Measurements from ENCODE around the gene LAPTM5.

The LAPTM5 gene

DNA sequence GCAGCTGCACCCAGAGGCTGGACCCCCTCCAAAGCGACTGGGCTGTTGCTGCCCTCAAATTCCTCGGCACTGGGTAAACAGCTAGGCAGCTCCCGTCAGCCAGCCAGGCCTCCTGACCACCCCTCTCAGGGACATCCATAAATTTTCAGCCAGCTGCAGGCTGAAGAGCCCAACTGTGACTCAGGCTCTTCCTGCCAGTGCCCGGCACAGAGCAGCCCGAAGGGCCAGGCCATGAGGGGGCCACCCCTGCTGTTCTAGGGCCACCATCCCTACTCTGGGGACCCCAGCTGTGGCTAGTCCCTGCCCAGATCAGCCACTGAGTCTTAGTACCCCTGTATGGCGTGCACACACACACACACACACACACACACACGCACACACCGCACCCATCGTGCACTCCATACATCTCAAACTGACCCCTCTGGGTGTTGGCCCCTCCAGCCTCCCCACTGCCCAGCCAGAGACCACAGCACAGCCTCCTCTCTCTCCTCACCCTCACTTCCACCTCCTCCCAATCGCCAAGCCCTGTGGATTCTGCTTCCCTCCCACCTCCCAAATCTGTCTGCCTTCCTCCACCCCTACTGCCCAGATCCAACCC lies 6.2 kb upstream of the LAPTM5 start:
- DNase-seq (ENCODE audit: low read depth): no peak
- no peak overlapping the region for H3K4me3 ChIP-seq (ENCODE audit: low read depth, low read length)
- TF ChIP-seq, protein P1, sequence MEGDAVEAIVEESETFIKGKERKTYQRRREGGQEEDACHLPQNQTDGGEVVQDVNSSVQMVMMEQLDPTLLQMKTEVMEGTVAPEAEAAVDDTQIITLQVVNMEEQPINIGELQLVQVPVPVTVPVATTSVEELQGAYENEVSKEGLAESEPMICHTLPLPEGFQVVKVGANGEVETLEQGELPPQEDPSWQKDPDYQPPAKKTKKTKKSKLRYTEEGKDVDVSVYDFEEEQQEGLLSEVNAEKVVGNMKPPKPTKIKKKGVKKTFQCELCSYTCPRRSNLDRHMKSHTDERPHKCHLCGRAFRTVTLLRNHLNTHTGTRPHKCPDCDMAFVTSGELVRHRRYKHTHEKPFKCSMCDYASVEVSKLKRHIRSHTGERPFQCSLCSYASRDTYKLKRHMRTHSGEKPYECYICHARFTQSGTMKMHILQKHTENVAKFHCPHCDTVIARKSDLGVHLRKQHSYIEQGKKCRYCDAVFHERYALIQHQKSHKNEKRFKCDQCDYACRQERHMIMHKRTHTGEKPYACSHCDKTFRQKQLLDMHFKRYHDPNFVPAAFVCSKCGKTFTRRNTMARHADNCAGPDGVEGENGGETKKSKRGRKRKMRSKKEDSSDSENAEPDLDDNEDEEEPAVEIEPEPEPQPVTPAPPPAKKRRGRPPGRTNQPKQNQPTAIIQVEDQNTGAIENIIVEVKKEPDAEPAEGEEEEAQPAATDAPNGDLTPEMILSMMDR (IDR thresholded peaks at IDR 0.05; ENCODE audit: insufficient read depth, low read depth, low read length, missing control alignments): no peak

DNA sequence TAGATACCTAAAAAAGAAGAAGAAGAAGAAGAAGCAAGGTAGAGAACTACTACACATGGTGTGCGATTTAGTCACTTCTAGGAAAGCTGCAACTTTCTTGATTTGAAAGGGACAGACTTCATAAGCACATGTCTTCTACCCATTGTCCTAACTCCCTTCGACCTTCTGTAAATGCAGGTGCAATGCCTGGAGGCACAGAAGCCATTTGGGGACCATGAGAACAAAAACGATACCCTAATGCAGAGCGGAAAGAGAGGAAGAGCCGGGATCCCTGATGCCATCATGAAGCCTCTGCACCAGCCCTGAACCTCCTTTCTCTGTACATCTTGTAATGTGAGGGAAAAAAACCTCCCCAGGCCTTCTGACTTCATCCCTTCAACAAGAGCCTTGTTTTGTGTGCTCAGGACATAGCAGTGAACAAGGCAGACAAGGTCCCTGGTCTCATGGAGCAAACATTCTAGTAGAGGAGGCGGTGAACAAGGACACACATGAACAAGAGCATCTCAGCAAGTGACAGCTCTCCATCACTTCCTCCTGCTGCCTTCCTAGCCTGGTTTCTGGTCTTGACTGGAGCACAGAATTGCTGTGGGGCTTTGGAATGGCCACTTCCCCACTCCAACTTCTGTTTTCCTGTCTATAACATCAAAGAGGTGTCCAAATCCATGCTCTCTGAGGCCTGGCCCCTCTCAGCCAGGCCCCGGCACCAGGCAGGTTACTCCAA lies 5.5 kb upstream of the LAPTM5 start:
- TF ChIP-seq, protein P1 (IDR thresholded peaks at IDR 0.05; ENCODE audit: insufficient read depth, low read depth, low read length, missing control alignments): no peak
- H3K4me3 ChIP-seq (ENCODE audit: low read depth, low read length): peak overlapping the region; percentile 88
- DNase-seq (ENCODE audit: low read depth): no peak

DNA sequence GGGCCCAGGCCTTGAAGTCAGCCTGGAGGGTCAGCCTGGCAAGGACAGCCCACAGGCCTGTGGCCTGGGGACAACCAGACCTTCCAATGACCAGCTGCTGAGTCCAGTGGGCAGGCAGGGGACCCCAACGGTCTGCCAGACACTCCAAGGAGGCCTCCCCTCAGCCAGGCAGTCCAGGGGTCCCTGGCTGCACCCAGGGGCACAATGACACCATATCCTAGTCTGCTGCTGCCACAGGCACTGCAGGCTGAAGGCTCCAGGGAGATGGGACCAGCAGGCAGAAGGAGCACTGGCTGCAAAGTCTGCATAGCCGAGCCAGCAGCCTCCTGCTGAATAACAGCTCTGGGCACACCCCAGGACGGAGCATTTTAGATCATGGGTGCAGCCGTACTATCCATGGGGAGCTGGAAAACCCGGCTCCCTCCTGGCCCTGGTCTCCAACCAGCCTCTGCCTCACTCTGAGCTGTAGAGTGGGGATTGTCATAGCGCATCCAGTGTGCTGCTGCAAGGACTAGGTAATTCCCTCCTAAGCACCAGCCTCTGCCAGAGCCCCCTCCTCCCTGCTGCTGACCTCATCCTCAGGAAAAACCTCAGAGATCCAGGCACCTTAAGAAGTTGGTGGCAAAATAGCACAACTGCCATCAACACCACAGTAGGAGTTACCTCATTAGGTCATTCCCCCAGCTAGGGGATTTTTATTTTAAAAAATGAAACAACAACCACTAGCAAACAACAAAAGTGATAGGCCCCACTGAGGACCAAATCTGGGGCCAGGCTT lies 4.8 kb upstream of the LAPTM5 start:
- peak overlapping the region; percentile 88 for H3K4me3 ChIP-seq (ENCODE audit: low read depth, low read length)
- TF ChIP-seq, protein P1 (IDR thresholded peaks at IDR 0.05; ENCODE audit: insufficient read depth, low read depth, low read length, missing control alignments): no peak
- DNase-seq (ENCODE audit: low read depth): peak; percentile 71

DNA sequence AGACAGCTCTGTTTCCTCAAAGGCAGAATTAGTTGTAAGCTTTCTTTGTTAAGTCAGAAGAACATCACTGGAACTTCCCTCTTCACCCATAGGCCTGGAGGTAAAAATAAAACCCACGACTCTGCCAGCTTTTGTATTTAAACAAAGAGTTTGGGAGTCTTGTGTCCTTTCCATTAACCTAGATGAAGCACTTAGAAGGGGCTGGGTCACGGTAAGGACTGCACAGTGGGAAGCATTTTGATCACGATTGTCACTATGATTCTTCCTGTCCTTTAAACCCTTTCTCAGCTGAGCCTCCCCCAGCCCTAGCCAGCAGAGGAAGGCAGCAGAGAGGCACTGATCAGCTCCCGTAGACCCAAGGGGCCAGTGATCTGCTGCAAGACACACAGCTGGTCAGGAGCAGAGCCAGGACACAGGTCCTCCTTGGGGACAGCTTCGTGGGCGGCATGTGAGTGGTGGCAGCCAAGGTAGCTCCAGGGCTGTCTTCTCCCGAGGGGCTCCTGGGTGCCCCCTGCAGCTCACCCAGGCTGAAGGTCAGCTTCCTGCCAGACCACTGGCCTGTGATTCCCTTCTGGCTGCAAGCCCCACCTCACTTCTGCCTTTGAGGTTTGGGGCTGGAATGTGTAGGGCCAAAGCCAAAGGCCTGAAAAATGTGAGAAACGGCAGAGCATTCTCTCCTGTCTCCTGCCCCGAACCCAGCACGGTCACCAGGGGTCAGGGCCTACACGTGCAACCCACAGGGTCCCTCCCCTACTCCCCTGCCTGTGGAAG lies 4.0 kb upstream of the LAPTM5 start:
- H3K4me3 ChIP-seq (ENCODE audit: low read depth, low read length): peak overlapping the region; percentile 88
- DNase-seq (ENCODE audit: low read depth): peak; percentile 46
- TF ChIP-seq, protein P1 (IDR thresholded peaks at IDR 0.05; ENCODE audit: insufficient read depth, low read depth, low read length, missing control alignments): no peak

DNA sequence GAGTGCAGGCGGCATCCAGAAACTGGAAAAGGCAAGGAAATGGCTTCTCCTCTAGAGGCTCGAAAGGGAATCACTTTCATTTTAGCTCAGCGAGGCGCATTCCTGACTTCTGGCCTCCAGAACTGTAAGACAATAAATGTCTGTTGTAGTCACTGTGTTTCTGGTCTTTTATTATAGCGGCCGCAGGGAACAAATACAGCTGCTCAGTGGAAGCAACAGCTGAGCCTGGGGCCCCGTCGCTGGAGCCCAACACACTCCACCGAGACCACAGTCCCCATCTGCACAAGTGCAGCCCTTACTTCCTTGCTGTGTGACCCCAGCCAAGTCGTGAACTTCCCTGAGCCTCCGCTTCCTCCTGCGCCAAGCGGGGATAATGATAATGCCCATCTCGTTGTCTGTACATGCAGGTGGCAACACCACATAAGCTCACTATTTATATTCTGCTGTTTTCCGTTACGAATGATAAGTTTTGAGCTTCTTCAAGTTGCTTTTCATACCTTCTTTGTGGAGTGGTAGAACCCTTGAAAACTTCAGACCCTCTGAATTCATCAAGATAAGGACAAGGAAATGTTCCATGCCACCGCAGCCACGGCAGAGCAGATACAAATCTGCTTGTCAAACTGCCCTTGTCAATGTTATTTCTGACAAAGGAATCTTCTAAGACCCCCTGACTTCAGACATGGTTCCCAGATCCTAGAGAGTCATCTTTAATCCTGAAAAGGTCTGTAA lies 3.2 kb upstream of the LAPTM5 start:
- TF ChIP-seq, protein P1 (IDR thresholded peaks at IDR 0.05; ENCODE audit: insufficient read depth, low read depth, low read length, missing control alignments): no peak
- DNase-seq (ENCODE audit: low read depth): peak; percentile 62
- peak overlapping the region; percentile 88 for H3K4me3 ChIP-seq (ENCODE audit: low read depth, low read length)

DNA sequence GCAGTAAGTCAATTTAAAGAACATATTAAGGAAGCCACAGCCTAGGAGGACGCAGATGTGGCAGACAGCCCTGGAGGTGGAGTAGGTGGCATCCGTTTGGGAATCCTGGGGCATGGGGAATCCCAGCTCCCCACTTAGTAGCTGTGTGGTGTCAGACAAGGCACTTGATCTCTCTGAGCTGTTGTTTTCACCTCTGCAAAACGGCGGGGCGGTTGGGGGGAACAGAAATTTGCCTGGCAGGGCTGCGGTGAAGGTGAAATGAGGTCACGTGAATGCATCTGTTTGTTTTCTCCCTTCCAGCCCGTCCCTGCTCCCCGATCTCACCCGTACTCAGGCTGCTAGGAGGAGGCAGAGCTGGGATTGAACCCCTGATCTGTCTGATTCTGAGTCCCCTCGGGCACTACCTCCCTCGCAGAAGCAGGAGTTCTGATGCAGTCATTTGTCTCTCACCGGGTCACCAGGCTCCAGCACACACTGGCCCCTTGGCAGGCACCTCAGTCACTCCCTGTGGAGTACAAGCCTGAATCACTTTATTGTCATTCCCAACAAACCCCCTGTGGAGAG lies 2.2 kb upstream of the LAPTM5 start:
- peak; percentile 87 for DNase-seq (ENCODE audit: low read depth)
- TF ChIP-seq, protein P1 (IDR thresholded peaks at IDR 0.05; ENCODE audit: insufficient read depth, low read depth, low read length, missing control alignments): no peak
- H3K4me3 ChIP-seq (ENCODE audit: low read depth, low read length): peak overlapping the region; percentile 88

Data from GM12865 (cell line).